GM12892 (cell line): ENCODE results near the gene HS1BP3.

Experiments
- POLR2A ChIP-seq: IDR thresholded peaks from 2 replicates; pipeline ENCODE4 v1.6.1; 2011; ENCODE audit warnings: low read depth, low read length, control low read depth
- POLR2AphosphoS5 ChIP-seq: IDR thresholded peaks from 2 replicates; pipeline ENCODE4 v1.6.1; 2011; ENCODE audit warnings: low read depth, low read length, control low read depth
- TAF1 ChIP-seq: IDR thresholded peaks from 2 replicates; pipeline ENCODE4 v1.6.1; 2011; ENCODE audit warnings: low read depth, mild to moderate bottlenecking, control low read depth, low read length, borderline replicate concordance

GRCh38 chr2:20593072-20594034 is 57.5 kb downstream of the HS1BP3 start:
- TF ChIP-seq POLR2A (no peak), TAF1 (no peak), POLR2AphosphoS5 (no peak)
